ENCODE measurements around the gene ABLIM2.

DNA sequence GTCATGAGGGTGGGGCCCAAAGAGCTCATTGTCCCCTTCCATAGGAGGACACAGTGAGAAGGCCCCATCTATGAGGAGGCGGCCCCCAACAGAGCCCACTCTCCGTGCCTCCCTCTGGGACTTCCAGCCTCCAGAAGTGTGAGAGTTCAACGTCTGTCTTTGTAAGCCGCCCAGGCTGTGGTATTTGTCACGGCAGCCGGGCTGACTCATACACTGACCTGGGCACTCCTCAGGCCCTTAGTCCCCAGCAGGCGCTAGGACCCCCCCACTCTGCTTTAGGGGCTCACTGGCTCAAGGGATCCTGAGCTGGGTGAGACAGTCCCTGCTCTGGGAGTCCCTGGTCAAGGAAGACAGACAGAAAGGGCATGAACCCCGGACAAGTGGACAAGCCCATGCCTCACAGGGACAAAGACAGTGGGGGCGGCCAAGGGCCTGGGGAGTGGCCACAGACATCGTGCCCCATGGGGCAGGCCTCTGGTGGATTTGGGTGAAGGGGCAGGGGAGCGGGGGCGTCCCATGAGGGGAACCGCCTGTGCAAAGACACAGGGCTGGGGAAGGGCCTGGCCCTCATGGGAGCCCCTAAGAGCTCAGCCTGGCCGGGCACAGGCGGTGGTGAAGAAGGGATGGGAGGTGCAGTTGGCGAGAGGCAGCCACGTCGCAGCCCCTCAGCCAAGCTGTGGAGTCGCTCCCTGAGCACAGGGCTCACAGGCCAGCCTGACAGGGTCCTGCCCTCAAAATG lies 21.5 kb downstream of the ABLIM2 start:
- TF ChIP-seq, protein P1, sequence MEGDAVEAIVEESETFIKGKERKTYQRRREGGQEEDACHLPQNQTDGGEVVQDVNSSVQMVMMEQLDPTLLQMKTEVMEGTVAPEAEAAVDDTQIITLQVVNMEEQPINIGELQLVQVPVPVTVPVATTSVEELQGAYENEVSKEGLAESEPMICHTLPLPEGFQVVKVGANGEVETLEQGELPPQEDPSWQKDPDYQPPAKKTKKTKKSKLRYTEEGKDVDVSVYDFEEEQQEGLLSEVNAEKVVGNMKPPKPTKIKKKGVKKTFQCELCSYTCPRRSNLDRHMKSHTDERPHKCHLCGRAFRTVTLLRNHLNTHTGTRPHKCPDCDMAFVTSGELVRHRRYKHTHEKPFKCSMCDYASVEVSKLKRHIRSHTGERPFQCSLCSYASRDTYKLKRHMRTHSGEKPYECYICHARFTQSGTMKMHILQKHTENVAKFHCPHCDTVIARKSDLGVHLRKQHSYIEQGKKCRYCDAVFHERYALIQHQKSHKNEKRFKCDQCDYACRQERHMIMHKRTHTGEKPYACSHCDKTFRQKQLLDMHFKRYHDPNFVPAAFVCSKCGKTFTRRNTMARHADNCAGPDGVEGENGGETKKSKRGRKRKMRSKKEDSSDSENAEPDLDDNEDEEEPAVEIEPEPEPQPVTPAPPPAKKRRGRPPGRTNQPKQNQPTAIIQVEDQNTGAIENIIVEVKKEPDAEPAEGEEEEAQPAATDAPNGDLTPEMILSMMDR (IDR thresholded peaks at IDR 0.05): no peak
- no peak for TF ChIP-seq EZH2 (IDR thresholded peaks at IDR 0.05; ENCODE audit: borderline replicate concordance, insufficient read depth, low read depth, low read length, poor library complexity, severe bottlenecking)
